Transverse colon (tissue), 3 donors: ENCODE measurements around the gene ZNF687.

ENCODE experiments used
- EP300 ChIP-seq: sonication (generic); formaldehyde crosslinking; IDR thresholded peaks from one replicate; pipeline ENCODE4 v1.6.1; 2017; ENCODE audit warnings: antibody characterized with exemption, low read depth
- POLR2A ChIP-seq: fragments of 450-650 bp; IDR thresholded peaks from one replicate; pipeline ENCODE4 v1.6.1; 2016; ENCODE audit warnings: antibody characterized with exemption, mild to moderate bottlenecking, moderate library complexity
- TF ChIP-seq, protein P1 (sequence below), 5 experiments: fragments of 200-600 bp in 3 of 5; fragments of 450-650 bp in 2 of 5; sonication (generic) in 3 of 5; IDR thresholded peaks; 1 replicate in 2 of 5; 2 replicates in 3 of 5; pipeline ENCODE4 v1.5.1; 2016 to 2017; ENCODE audit warnings: antibody characterized with exemption in 5 of 5, inconsistent platforms in 3 of 5, mild to moderate bottlenecking in 2 of 5, moderate library complexity in 1 of 5

DNA sequence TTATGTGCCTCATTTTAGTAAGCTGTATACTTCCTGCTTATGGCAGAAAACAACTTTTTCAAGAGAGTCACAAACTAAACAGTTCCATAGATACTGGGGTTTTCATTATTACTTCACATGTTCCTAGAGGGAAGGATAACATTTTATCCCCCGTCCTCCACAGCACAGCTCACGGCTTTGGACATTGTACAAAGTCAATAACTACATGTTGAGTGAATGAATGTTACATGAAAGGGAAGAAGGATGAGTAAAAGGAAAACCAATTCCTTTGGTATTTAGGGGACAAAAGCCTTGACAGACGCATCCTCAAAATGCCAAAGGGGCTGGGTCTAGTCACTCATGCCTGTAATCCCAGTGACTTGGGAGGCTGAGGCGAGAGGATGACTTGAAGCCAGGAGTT is 30.3 kb downstream of the ZNF687 start:
- TF ChIP-seq EP300 = no peak
- no peak for TF ChIP-seq POLR2A
- TF ChIP-seq, protein P1, sequence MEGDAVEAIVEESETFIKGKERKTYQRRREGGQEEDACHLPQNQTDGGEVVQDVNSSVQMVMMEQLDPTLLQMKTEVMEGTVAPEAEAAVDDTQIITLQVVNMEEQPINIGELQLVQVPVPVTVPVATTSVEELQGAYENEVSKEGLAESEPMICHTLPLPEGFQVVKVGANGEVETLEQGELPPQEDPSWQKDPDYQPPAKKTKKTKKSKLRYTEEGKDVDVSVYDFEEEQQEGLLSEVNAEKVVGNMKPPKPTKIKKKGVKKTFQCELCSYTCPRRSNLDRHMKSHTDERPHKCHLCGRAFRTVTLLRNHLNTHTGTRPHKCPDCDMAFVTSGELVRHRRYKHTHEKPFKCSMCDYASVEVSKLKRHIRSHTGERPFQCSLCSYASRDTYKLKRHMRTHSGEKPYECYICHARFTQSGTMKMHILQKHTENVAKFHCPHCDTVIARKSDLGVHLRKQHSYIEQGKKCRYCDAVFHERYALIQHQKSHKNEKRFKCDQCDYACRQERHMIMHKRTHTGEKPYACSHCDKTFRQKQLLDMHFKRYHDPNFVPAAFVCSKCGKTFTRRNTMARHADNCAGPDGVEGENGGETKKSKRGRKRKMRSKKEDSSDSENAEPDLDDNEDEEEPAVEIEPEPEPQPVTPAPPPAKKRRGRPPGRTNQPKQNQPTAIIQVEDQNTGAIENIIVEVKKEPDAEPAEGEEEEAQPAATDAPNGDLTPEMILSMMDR (IDR thresholded peaks at IDR 0.05) = no peak
